Hematopoietic multipotent progenitor cell treated with erythropoietin and hydrocortisone succinate and interleukin-3 and kit ligand, for 15 days (in vitro differentiated cells): ENCODE measurements around the gene MDFIC.
"Not testable (repeated sequence)": the region's sequence is repeated elsewhere in the genome, so short reads cannot be mapped to it uniquely, and the experiment has no call there.

Experiments
- DNase-seq: peaks from one replicate; pipeline ENCODE4 v3.0.0-alpha.2; 2015; ENCODE audit warnings: low spot score

MDFIC gene, protein sequence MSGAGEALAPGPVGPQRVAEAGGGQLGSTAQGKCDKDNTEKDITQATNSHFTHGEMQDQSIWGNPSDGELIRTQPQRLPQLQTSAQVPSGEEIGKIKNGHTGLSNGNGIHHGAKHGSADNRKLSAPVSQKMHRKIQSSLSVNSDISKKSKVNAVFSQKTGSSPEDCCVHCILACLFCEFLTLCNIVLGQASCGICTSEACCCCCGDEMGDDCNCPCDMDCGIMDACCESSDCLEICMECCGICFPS

DNA sequence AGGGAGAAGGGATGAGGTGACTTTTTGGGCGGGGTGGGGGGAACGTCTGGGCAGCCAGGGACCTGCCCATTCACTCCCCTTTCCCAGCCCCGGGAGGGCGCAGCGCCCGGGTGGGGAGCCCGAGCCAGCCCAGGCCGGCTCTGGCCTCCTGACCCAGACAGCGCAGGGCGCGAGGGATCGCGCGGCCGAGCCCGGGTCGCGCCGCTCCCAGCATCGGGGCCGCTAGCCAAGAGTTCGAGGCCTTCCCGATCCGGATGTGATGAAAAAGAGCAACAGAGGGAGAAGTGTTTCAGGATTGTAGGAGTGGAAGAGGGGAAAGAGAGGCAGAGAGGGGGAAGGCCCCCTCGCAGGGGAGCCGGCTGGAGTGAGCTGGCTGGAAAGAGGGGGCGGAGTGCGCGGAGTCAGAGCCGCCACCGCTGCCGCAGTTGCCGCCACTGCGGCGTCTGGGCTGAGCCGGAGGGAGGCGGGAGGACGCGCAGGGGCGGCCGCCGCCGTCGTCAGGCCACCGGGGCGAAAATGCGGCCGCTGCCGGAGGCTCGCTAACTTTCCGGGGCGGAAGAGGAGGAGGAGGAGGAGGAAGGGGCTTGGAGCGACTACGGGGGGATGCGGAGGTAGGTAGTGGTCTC is at the start of gene MDFIC:
Gene MDFIC (plus strand): TSS at position 69 of the 626 bp plus-strand sequence. CDS start 940 bp downstream, outside the sequence.
- DNase-seq: no peak

DNA sequence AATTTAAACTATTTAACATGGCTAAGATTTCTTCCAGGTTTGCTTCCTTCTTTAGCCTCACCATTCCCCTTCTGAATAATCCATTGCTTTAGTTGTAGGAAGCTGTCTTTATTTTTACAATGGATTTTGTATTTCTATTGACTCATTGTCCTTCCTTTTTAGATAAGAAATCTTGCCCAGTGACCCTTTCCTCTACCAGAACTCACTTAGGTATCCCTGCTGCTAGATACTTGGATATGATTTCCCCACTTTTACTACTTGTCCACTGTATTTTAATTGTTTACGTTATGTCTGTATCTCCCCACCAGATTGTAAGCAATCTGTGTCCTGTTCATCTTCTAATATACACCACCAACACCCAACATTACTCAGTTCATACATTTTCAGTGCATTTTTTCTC is 47.7 kb upstream of the MDFIC start:
- DNase-seq: no peak

DNA sequence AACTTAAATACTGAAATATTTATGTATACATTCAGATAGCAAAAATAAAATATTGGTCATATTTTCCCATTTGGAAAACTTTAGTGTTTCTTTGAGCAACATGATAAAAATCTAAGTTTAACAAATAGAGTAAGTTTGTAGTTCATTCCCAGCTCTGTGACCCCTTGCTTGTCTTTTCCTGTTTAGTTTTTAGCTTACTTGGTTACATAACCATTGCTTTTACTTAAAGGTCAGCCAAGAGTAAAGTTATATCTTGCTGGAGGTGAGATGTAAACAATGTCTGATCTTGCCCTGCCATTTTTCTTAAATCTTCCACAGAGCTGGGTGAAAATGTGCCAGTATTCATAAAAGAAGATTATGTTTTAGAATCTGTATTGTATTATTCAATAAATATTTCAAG is 46.7 kb upstream of the MDFIC start:
- DNase-seq: no peak

DNA sequence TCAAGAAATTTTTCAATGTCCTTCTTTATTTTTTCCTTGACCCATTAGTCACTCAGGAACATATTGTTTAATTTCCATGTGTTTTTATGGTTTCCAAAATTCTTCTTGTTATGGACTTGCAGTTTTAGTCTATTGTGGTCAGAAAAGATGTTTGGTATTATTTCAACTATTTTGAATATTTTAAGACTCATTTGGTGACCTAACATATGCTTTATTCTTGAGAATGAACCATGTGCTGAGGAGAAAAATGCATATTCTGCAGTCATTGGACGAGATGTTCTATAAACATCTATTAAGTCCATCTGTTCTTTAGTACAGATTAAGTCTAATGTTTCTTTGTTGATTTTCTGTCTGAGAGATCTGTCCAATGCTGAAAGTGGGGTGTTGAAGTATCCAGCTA is 42.3 kb upstream of the MDFIC start:
- DNase-seq: no peak

DNA sequence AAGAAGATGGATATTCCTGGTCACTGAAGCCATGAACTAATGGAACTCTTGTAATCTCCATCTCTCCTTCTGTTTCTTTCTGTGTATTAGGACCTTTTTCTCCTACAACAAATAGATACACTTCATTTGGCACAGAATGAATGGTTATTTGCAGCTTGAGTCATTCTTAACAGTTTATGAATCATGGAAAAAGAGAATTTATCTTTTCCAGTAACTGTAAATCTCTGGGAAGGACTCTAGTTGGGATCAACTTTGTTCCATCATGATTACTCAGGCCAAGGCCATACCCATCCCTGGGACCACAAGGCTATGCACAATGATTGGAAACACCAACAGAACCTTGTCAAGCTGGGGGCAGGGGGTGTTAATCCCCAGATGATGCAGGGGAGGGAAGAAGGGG is 36.1 kb upstream of the MDFIC start:
- DNase-seq: no peak

DNA sequence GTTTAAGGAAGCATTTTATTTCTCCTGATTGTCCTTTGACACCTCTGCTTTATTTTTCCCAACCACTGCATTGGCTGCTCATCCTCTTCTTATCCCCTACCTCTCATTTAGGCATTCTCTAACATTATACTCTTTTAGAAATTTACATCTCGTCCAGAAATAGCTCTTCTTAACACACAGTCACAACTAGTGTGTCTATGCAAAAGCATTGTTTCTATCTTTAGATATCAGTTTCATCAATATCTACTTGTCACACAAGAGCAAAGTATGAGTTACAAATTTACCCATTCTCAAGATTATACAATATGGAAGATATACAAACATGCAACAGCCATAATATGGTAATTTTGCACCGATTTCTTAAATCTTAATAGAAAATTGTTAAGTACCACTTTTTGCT is 35.7 kb upstream of the MDFIC start:
- no peak for DNase-seq

DNA sequence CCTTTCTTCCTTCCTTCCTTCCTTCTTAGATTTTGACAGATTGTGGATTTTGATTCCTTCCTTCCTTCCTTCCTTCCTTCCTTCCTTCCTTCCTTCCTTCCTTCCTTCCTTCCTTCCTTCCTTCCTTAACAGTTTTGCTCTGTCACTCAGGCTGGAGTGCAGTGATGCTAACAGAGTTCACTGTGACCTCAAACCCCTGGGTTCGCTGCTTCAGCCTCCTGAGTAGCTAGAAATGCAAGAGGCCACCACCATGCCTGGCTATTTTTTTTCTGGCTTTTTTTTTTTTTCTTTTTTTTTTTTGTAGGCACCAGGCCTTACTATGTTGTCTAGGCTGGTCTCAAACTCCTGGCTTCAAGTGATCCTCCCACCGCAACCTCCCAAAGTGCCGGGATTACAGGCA is 32.8 kb upstream of the MDFIC start:
- DNase-seq: not testable (repeated sequence)

DNA sequence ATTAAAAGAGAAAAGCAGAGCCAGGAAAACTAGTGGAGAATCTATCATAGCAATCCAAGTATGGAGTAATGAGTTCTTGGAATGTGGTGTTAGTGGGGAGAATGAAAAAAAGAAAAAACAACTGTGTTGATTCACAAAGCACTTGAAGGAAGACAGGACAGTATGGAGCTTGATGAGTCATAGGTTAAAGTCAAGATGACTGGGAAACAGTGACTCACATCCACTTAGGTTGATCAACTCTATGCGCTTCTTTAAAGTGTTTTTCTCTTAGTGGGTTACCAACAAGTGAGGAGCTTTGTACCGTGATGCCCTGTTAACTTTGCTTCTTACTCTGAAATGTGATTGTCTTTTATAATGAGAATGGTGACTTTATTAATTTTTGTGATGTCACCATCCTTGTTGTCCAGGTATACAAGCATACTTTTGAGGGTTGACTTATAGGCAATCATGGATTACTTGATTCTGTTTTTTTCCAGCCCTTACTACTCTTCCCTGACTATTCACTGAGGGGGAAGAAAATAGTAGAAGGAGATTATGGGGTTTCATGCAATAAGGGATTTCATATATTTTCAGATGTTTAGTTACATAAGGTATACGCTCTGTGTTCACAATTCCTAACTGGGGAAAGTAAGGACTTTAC is 32.1 kb upstream of the MDFIC start:
- no peak for DNase-seq

DNA sequence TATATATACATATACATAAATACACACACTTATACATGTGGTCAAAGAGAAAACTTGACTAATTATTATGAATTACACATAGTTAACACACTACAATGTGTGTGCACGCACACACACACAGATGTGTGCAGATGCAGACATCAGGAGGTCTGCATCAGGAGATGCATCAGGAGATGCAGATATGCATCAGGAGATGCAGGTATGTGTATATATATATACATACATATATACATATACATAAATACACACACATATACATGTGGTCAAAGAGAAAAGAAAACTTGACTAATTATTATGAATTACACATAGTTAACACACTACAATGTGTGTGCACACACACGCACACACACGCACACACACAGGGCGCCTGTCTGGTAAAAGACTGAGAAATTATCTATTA is 31.3 kb upstream of the MDFIC start:
- DNase-seq: no peak

DNA sequence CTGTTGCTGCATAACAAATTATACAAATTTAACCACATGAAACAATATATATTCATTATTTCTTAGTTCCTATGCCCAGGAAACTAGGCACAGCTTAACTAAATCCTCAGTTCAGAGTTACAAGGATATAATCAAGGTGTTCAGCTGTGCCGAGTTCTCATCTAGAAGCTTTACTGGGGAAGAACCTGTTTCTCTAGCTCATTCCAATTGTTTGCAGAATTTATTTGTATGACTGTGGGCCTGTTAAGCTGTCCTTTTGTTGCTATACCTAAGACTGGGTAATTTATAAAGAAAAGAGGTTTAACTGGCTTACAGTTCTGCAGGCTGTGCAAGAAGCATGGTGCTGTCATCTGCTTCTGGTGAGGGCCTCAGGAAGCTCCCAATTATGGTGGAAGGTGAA is 21.8 kb upstream of the MDFIC start:
- DNase-seq: no peak

DNA sequence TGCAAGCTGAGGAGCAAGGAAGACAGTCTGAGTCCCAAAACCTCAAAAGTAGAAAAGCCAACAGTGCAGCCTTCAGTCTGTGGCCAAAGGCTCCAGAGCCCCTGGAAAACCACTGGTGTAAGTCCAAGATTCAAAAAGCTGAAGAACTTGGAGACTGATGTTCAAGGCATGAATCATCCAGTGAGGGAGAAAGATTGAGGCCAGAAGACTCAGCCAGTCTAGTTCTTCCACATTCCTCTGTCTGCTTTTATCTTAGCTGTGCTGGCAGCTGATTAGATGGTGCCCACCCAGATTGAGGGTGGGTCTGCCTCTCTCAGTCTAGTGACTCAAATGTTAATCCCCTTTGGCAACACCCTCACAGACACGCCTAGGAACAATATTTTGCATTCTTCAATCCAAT is 20.1 kb upstream of the MDFIC start:
- no peak for DNase-seq

DNA sequence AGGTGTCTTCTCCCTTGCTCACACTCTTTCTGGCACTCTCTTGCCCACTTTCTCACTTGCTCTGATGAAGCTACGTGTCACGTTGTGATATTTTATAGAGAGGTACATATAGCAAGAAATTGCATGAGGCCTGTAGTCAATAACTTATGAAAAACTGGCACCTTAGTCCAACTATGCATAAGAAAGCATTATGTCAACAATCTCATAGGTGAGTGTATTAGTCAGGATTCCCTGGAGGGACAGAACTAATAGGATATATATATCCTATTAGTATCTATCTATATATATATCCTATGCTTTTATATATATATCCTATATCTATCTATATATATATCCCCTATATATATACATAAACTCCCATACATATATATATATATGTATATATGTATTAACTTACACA is 18.8 kb upstream of the MDFIC start:
- DNase-seq: no peak

DNA sequence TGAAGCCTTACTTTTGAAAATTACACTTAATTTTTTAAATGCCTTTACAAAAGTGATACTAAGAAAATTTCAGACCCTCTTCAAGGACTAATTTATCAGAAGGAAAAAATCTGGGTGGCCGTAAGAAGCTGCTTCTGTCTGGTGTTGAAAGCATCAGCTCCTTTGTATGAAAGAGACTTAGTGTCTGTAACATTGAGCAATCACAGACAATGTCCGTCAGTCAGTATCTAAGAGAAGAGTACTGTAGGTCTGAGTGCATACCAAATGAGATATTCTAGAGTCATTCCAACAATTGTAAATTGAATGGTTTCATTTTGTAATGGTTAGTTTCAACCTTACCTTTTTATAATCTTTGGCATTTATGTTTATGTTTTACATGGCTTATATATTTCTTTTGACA is 11.1 kb upstream of the MDFIC start:
- no peak for DNase-seq

DNA sequence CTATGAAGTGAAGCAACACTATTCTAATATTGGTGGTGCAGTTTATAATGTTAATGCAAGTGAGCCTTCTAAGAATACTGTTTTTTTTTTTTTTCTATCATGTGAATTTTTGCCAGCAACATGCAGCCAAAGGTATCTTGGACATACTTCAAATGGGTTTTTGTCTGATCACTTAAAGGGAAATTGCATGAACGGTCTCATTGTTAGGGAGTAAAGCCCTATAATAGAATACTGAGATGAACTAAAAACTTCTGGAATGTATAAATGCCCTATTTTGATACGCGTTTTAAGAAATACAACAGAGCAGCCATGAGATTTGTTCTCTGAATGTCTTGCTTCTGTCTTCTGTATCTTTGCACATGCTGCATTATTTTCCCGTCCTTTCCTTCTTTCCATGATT is 10.5 kb upstream of the MDFIC start:
- DNase-seq: no peak

DNA sequence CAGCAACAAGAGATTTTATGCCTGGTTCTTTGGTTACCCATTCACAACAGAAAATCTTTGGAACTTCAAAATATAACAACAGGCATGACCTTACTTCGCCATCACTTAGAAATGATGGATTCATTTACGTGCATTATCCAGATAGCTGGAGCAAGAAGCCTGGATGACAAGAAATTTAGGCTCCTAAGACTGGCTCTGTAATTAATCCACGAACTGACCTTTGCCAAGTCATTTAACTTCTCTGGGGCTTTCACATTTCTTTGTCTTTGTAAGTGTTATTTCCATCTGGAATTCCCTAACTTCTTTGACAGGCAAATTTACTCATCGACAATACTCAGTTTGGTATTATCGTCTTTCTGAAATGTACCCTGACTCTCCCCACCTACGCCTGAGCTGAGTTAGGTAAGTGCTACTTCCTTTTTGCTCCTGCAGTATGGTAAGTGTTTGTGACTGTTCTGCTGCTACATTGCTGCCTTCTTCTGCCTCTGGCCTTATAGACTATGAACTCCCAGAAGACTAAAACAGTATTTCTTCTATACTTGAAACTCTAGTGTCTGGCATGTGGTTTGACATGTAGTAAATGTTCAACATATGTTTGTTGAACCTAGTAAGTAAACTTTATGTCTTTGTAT is 5.5 kb upstream of the MDFIC start:
- no peak for DNase-seq

DNA sequence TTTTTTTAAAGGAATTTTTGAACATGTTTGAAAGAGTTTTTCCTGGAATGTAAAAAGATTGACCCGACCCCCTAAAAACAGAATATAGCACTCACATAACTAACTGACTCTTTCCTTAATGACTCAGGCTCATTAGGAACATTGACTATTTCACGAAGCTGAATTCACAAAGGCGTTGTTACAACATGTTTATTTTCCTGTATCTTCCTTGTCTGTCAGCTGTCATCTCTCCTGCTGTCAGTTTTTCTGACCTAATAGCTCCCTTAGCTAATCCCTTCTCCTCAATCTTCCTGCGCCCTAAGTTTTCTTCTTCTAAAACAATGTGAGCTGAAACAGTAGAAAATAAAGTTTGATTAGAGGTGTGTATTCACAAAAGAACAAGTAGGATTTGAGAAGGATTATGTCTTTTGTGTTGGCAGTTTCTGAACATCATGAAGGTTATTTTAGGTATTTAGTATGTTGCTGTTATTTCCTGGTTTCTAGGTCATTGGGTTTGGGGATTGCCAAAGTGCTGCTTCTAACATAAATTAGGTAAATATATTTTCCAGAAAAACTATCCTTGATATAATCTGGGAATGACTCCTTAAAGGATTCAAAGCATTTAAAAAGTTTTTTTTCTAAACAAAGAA is 4.6 kb upstream of the MDFIC start:
- DNase-seq: no peak

DNA sequence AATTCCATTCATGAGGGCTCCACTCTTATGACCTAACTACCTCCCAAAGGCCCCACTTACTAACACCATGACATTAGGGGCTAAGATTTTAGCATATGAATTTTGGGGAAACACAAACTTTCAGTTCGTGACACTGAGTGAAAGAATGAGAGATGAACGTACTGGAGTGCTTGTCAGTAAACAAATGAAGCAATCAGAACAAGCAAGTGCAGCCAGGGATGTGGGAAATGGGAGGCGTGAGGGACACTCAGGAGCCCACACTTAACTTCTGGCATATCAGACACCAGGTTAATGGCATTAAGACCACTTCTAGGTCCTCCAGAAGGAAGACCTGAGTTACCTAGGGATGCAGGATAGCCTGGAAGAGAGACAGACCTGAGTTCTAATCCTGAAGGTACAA is 2.3 kb upstream of the MDFIC start:
- DNase-seq: no peak

DNA sequence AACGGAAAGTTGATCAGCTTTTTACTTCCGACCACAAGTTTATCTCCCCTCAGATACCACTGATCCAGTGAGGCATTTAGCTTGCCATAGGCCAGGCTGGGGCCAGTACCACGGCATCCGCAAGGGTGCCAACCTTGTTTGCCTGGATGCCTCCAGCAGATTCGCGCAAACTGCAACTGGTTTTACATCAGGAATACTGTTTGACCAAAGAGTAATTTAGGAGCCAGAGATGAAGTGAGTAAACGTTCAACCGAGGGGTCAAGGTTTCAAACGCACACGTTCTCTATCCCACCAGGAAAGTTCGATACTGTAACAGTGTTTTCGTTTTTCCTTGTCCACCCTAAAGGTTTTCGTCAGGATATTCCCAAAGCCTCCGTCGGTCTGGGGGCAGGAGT is 266 bp upstream of the MDFIC start:
- DNase-seq: no peak

DNA sequence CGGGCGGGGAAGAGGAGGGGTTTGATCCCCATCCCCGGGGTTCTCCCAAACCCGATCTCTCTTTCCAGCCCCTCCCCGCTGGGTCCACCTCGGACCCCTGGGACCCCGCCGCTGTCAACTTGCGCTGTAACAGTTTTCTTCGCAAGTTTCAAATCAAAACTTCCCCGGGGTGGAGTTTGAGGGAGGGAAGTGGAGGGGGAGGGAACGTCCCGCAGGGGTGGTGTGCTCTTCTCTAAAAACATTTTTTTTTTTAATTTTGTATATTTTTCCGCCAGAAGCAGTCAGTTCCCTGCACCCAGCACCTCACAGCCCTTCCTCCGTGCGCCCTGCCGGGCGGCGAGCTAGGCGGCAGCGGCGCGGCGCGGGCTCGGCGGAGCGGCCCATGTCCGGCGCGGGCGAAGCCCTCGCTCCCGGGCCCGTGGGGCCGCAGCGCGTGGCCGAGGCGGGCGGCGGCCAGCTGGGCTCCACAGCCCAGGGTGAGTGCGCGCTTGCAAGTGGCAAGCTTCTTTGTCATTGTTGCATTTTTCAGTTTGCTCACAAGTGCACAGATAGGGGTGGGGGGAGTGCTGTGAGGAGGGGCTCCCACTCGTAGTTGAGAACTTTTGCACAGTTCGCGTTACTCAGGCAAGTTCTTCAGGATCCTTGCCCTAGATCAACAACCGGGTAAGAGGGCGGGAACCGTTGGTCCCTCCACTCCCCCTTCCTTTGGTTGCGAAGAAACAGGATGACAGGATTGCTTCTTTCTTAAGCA is 933 bp downstream of the MDFIC start:
- no peak for DNase-seq

DNA sequence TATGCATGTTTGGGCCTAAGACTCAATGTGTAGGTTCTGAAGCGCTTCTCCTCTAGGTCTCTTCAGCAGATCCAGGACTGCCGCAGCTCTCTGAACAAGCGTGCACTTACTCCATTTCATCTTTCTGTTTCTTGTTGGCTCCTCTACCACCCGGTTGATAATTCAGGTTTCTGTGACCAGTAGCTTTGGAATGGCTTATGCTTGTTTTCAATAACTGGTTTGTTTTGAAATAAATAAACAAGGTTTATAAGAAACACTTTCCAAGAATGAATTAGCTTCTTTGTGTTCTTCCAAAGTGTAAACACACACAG is 1.5 kb downstream of the MDFIC start:
- DNase-seq: no peak

DNA sequence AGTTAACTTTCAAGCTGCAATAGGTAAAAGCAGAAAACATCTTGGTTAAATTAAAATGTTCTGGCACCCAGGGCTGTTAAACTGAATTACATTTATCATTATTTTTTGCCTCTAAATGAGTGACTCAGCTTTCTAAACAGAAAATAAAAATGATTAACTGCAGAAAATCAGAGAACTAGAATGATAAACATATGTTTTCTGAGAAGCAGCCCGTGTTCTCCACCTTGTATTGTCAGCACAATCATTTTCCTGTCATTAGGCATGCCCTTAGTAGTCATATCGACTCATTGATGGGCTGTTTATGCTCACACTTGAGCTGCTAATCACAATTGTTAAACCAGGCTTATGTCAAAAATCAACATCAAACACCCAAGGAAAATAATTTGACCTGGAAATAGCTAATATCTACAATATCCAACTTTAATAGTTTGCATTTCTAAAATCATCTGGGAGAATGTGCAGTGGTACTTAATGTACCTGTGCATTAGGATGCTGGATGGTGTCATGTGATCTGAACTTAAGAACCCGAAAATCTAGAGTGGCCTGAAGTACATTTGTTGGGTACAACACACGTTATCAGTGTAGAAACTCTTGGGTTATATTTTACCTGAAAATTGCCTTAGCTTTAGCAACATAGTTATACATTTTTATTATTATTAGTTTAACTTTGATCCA is 2.3 kb downstream of the MDFIC start:
- DNase-seq: no peak

DNA sequence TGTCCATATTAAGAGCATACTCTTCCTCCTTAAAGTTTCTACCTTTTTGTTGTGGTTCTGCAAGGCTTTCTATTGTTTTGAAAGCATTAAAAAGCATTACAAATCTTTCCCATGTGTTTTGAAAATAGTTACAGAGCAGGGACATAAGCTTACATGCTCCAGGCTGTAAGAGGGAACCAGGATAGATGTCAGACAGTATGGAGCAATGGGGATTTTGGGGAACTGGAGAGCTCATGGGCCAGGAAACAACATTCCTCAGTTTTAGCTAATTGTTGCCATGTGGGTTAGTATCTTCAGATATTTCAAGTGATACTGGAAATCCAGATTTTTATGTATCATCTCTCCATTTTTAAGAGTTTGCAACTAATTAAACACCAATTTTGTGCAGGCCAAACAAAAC is 3.5 kb downstream of the MDFIC start:
- no peak for DNase-seq
